ENCODE measurements around the gene NRXN3. TPM values are rescaled to one million over a fixed set of nuclear protein-coding genes. Genes with fewer than 3 reads are reported as not detected.

The NRXN3 gene
- total and polyA plus RNA-seq, 2 donors (not counting 1 experiment from before 2014, with no cell fraction given): 0.83 to 34.6 TPM

DNA sequence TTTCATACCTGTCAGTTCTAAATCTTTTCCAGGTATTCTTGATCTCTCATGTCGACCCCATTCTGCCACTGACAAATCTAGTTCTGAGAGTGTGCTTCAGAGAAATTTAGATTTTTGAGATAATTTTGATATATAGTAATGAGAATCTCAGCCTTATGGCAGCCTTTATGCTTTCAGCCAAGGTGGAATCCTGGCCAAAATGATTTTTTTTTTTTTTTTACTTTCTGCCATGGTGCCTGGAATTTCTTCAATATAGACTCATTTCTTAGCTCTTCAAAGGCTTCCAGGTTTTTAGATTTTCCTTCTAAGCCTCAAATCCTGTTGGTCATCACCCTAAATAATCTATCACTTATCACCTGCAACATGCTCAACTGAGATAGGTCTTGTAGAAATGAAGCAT, 926.6 kb downstream of the NRXN3 start:
- Histone ChIP-seq H3K27me3 (ENCODE audit: control insufficient read depth, insufficient read depth, low read length) (no peaks in the 10 kb centered on the region), H3K79me2 (ENCODE audit: control insufficient read depth, insufficient read depth, low read length) (no peaks in the 10 kb centered on the region), H3K9ac (ENCODE audit: insufficient read depth, low read length) (no peak overlapping the region), H3K9me3 (ENCODE audit: control insufficient read depth, insufficient read depth, low read depth, low read length) (no peaks in the 10 kb centered on the region), H4K20me1 (ENCODE audit: control insufficient read depth, extremely low read depth, insufficient read depth, low read length) (no peaks in the 10 kb centered on the region), H2AFZ (ENCODE audit: low read length) (no peak overlapping the region), H3K36me3 (ENCODE audit: control insufficient read depth, insufficient read depth, low read length) (no peaks in the 10 kb centered on the region), H3K4me2 (ENCODE audit: extremely low read depth, insufficient read depth, low read length) (no peak overlapping the region), H3K4me1 (ENCODE audit: control insufficient read depth, extremely low read depth, insufficient read depth, low read length) (no peaks in the 10 kb centered on the region), H3K27ac (ENCODE audit: insufficient read depth, low read length) (no peak overlapping the region), H3K4me3 (replicated peaks in 1 of 4; ENCODE audit: control extremely low read depth in 1 of 4, insufficient read depth in 1 of 4, low read depth in 3 of 4, low read length in 4 of 4) (no peak overlapping the region)
- no peak for DNase-seq (ENCODE audit: low read depth in 2 of 2)
- TF ChIP-seq EZH2 (IDR thresholded peaks at IDR 0.05; ENCODE audit: low read length, missing control alignments) (no peak), CTCF (conservative IDR thresholded peaks at IDR 0.05 in 1 of 2, IDR thresholded peaks at IDR 0.05 in 1 of 2; ENCODE audit: low read depth in 1 of 2, low read length in 2 of 2) (no peak)

DNA sequence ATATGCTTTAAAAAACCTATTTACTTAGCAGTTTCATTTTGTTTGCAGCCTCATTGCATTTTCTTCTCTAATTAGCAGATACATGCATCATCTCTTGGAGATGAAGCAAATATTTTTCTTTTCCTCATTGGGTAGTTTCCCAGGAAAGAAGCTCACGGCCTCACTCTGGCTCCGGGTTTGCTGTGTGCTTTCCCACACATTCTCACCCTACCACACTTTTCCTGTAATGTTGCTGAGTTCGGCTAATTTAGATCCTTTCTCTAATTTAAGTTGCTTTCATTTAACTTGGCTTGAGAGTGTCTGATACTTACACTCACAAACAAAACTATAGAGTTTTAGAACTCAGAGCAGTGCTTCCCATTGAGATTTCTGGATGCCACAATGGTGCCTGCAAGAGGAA, 928.2 kb downstream of the NRXN3 start:
- Histone ChIP-seq H4K20me1 (ENCODE audit: control insufficient read depth, extremely low read depth, insufficient read depth, low read length) (no peaks in the 10 kb centered on the region), H3K4me2 (ENCODE audit: extremely low read depth, insufficient read depth, low read length) (no peak overlapping the region), H3K4me3 (replicated peaks in 1 of 4; ENCODE audit: control extremely low read depth in 1 of 4, insufficient read depth in 1 of 4, low read depth in 3 of 4, low read length in 4 of 4) (no peak overlapping the region), H3K36me3 (ENCODE audit: control insufficient read depth, insufficient read depth, low read length) (no peaks in the 10 kb centered on the region), H3K27ac (ENCODE audit: insufficient read depth, low read length) (no peak overlapping the region), H3K4me1 (ENCODE audit: control insufficient read depth, extremely low read depth, insufficient read depth, low read length) (no peaks in the 10 kb centered on the region), H3K9ac (ENCODE audit: insufficient read depth, low read length) (no peak overlapping the region), H3K9me3 (ENCODE audit: control insufficient read depth, insufficient read depth, low read depth, low read length) (no peaks in the 10 kb centered on the region), H3K79me2 (ENCODE audit: control insufficient read depth, insufficient read depth, low read length) (no peaks in the 10 kb centered on the region), H3K27me3 (ENCODE audit: control insufficient read depth, insufficient read depth, low read length) (no peaks in the 10 kb centered on the region), H2AFZ (ENCODE audit: low read length) (no peak overlapping the region)
- TF ChIP-seq CTCF (conservative IDR thresholded peaks at IDR 0.05 in 1 of 2, IDR thresholded peaks at IDR 0.05 in 1 of 2; ENCODE audit: low read depth in 1 of 2, low read length in 2 of 2): no peak
- TF ChIP-seq EZH2 (IDR thresholded peaks at IDR 0.05; ENCODE audit: low read length, missing control alignments): no peak
- no peak for DNase-seq (ENCODE audit: low read depth in 2 of 2)

DNA sequence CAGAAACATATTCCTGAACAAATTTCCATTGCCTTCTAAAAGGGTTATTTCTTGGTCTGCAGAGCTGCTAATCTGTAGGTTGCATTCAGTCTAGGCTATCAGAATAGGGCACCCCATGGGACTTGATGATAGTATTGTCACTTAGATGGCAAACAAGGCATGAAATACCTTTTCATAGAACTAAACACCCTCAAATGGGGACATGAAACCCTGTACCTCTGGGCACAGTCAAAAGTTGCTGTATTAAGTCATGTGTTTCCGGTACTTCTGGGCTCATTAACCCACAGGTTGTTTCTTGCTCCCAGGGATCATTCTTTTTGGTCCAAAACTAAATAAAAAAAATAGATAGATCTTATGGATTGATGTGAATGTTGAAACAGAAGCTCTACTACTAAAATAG, 930.4 kb downstream of the NRXN3 start:
- Histone ChIP-seq H3K9me3 (ENCODE audit: control insufficient read depth, insufficient read depth, low read depth, low read length) (no peaks in the 10 kb centered on the region), H3K79me2 (ENCODE audit: control insufficient read depth, insufficient read depth, low read length) (no peaks in the 10 kb centered on the region), H3K4me1 (ENCODE audit: control insufficient read depth, extremely low read depth, insufficient read depth, low read length) (no peaks in the 10 kb centered on the region), H3K27me3 (ENCODE audit: control insufficient read depth, insufficient read depth, low read length) (no peaks in the 10 kb centered on the region), H3K9ac (ENCODE audit: insufficient read depth, low read length) (no peak overlapping the region), H3K36me3 (ENCODE audit: control insufficient read depth, insufficient read depth, low read length) (no peaks in the 10 kb centered on the region), H3K4me2 (ENCODE audit: extremely low read depth, insufficient read depth, low read length) (no peak overlapping the region), H3K4me3 (replicated peaks in 1 of 4; ENCODE audit: control extremely low read depth in 1 of 4, insufficient read depth in 1 of 4, low read depth in 3 of 4, low read length in 4 of 4) (no peak overlapping the region), H3K27ac (ENCODE audit: insufficient read depth, low read length) (no peak overlapping the region), H2AFZ (ENCODE audit: low read length) (no peak overlapping the region), H4K20me1 (ENCODE audit: control insufficient read depth, extremely low read depth, insufficient read depth, low read length) (no peaks in the 10 kb centered on the region)
- TF ChIP-seq CTCF (conservative IDR thresholded peaks at IDR 0.05 in 1 of 2, IDR thresholded peaks at IDR 0.05 in 1 of 2; ENCODE audit: low read depth in 1 of 2, low read length in 2 of 2) (no peak), EZH2 (IDR thresholded peaks at IDR 0.05; ENCODE audit: low read length, missing control alignments) (no peak)
- no peak for DNase-seq (ENCODE audit: low read depth in 2 of 2)

All from fibroblast of lung (primary cell).